ENCODE measurements around the gene ADGRB3.
"Not testable (repeated sequence)": the region's sequence is repeated elsewhere in the genome, so short reads cannot be mapped to it uniquely, and the experiment has no call there.

GRCh38 chr6:68814976-68815375, 179.9 kb downstream of the ADGRB3 start:
- TF ChIP-seq POLR2A, CTCF, POLR2AphosphoS5 (IDR thresholded peaks at IDR 0.05): not testable (repeated sequence)
